ENCODE measurements around the gene OR5L1. TPM values are rescaled to one million over a fixed set of nuclear protein-coding genes. Genes with fewer than 3 reads are reported as not detected.

Gene OR5L1
- not detected for total RNA-seq

GRCh38 chr11:55811067-55811466 lies at the start of gene OR5L1:
Gene OR5L1, plus strand, starts transcription at chr11:55811367. Its CDS starts 100 bp downstream, at chr11:55811467.
- ChIA-PET CTCF (no interaction called here), POLR2A (no interaction called here)
- no peak for DNase-seq
- H3K36me3 Mint-ChIP-seq (ENCODE audit: low read depth), result no peaks in the 10 kb centered on the region
- H3K4me1 Mint-ChIP-seq, result no peaks in the 10 kb centered on the region
- no peaks in the 10 kb centered on the region for H3K27me3 Mint-ChIP-seq
- H3K4me3 Mint-ChIP-seq, result no peak within 1 kb of the TSS
- no peak within 1 kb of the TSS for H3K27ac Mint-ChIP-seq
- peaks cover 21% of the 10 kb centered on the region for H3K9me3 Mint-ChIP-seq

- Mint-ChIP-seq H3K36me3 (ENCODE audit: low read depth) (no peaks in the 10 kb centered on the region), H3K4me3 (no peak within 1 kb of the TSS), H3K27ac (no peak within 1 kb of the TSS), H3K4me1 (no peaks in the 10 kb centered on the region), H3K9me3 (peaks cover 8% of the 10 kb centered on the region), H3K27me3 (no peaks in the 10 kb centered on the region)
- no peak for DNase-seq
- ChIA-PET POLR2A (no interaction called here), CTCF (no interaction called here)
These were observed 38.0 kb upstream of the OR5L1 start, which contains the start of gene OR5D13 for GRCh38 chr11:55773138-55773537. Gene OR5D13, plus strand, starts transcription at chr11:55773438. Its CDS starts 0 bp downstream, at chr11:55773438.

- no peaks in the 10 kb centered on the region for H3K4me1 Mint-ChIP-seq
- H3K27me3 Mint-ChIP-seq, result no peaks in the 10 kb centered on the region
- H3K27ac Mint-ChIP-seq, result no peak overlapping the region
- H3K4me3 Mint-ChIP-seq, result no peak overlapping the region
- no peaks in the 10 kb centered on the region for H3K36me3 Mint-ChIP-seq (ENCODE audit: low read depth)
- no peak for DNase-seq
- peaks cover 12% of the 10 kb centered on the region for H3K9me3 Mint-ChIP-seq
- CTCF ChIA-PET, result no interaction called here
- POLR2A ChIA-PET, result no interaction called here
These were observed 19.6 kb upstream of the OR5L1 start for GRCh38 chr11:55791606-55792005.

GRCh38 chr11:55793321-55793720 lies 17.8 kb upstream of the OR5L1 start:
- Mint-ChIP-seq H3K9me3 (peaks cover 9% of the 10 kb centered on the region), H3K36me3 (ENCODE audit: low read depth) (no peaks in the 10 kb centered on the region), H3K27me3 (no peaks in the 10 kb centered on the region), H3K27ac (no peak overlapping the region), H3K4me3 (no peak overlapping the region), H3K4me1 (no peaks in the 10 kb centered on the region)
- DNase-seq, result no peak
- POLR2A ChIA-PET, result no interaction called here
- CTCF ChIA-PET, result no interaction called here

- no peak for DNase-seq
- no peak within 1 kb of the TSS for H3K4me3 Mint-ChIP-seq
These were observed 15.9 kb upstream of the OR5L1 start, which contains the start of gene OR5D14 for GRCh38 chr11:55795256-55795655. Gene OR5D14, plus strand, starts transcription at chr11:55795556. Its CDS starts 0 bp downstream, at chr11:55795556.

GRCh38 chr11:55806248-55806647 lies 4.9 kb upstream of the OR5L1 start:
- Mint-ChIP-seq H3K9me3 (peaks cover 24% of the 10 kb centered on the region), H3K4me1 (no peaks in the 10 kb centered on the region), H3K36me3 (ENCODE audit: low read depth) (no peaks in the 10 kb centered on the region), H3K27ac (no peak overlapping the region), H3K27me3 (no peaks in the 10 kb centered on the region), H3K4me3 (no peak overlapping the region)
- ChIA-PET CTCF (no interaction called here), POLR2A (no interaction called here)
- no peak for DNase-seq

More at GRCh38 chr11:55795256-55795655, 15.9 kb upstream of the OR5L1 start, which contains the start of gene OR5D14:
- H3K4me1 Mint-ChIP-seq, result no peaks in the 10 kb centered on the region
- ChIA-PET POLR2A (no interaction called here), CTCF (no interaction called here)
- peaks cover 16% of the 10 kb centered on the region for H3K9me3 Mint-ChIP-seq
- H3K27ac Mint-ChIP-seq, result no peak within 1 kb of the TSS
- H3K36me3 Mint-ChIP-seq (ENCODE audit: low read depth), result no peaks in the 10 kb centered on the region
- no peaks in the 10 kb centered on the region for H3K27me3 Mint-ChIP-seq

- no peak within 1 kb of the TSS for H3K4me3 Mint-ChIP-seq
- no peaks in the 10 kb centered on the region for H3K4me1 Mint-ChIP-seq
- no peaks in the 10 kb centered on the region for H3K36me3 Mint-ChIP-seq (ENCODE audit: low read depth)
- ChIA-PET CTCF (no interaction called here), POLR2A (no interaction called here)
- no peak for DNase-seq
- H3K9me3 Mint-ChIP-seq, result peaks cover 15% of the 10 kb centered on the region
- H3K27ac Mint-ChIP-seq, result no peak within 1 kb of the TSS
- no peaks in the 10 kb centered on the region for H3K27me3 Mint-ChIP-seq
These were observed 8.2 kb downstream of the OR5L1 start, which contains the start of gene OR5D18 for GRCh38 chr11:55819330-55819729. Gene OR5D18, plus strand, starts transcription at chr11:55819630. Its CDS starts 0 bp downstream, at chr11:55819630.

- Mint-ChIP-seq H3K4me3 (no peak within 1 kb of the TSS), H3K9me3 (peaks cover 9% of the 10 kb centered on the region), H3K36me3 (ENCODE audit: low read depth) (no peaks in the 10 kb centered on the region), H3K27me3 (no peaks in the 10 kb centered on the region), H3K4me1 (no peaks in the 10 kb centered on the region), H3K27ac (no peak within 1 kb of the TSS)
- ChIA-PET POLR2A (no interaction called here), CTCF (no interaction called here)
- DNase-seq, result no peak
These were observed 15.8 kb downstream of the OR5L1 start, which contains the start of gene OR5L2 for GRCh38 chr11:55826919-55827318. Gene OR5L2, plus strand, starts transcription at chr11:55827219. Its CDS starts 0 bp downstream, at chr11:55827219.

- no peaks in the 10 kb centered on the region for H3K27me3 Mint-ChIP-seq
- no peak within 1 kb of the TSS for H3K27ac Mint-ChIP-seq
- no peak within 1 kb of the TSS for H3K4me3 Mint-ChIP-seq
- ChIA-PET POLR2A (no interaction called here), CTCF (no interaction called here)
- no peaks in the 10 kb centered on the region for H3K36me3 Mint-ChIP-seq (ENCODE audit: low read depth)
- H3K4me1 Mint-ChIP-seq, result no peaks in the 10 kb centered on the region
- DNase-seq, result no peak
- peaks cover 15% of the 10 kb centered on the region for H3K9me3 Mint-ChIP-seq
These were observed 27.3 kb downstream of the OR5L1 start, which contains the start of gene OR5D16 for GRCh38 chr11:55838452-55838851. Gene OR5D16, plus strand, starts transcription at chr11:55838752. Its CDS starts 0 bp downstream, at chr11:55838752.

GRCh38 chr11:55847453-55847852 lies 36.3 kb downstream of the OR5L1 start:
- no peak overlapping the region for H3K4me3 Mint-ChIP-seq
- ChIA-PET CTCF (no interaction called here), POLR2A (no interaction called here)
- DNase-seq, result no peak
- H3K9me3 Mint-ChIP-seq, result peaks cover 10% of the 10 kb centered on the region
- H3K27me3 Mint-ChIP-seq, result no peaks in the 10 kb centered on the region
- H3K27ac Mint-ChIP-seq, result no peak overlapping the region
- H3K36me3 Mint-ChIP-seq (ENCODE audit: low read depth), result no peaks in the 10 kb centered on the region
- no peaks in the 10 kb centered on the region for H3K4me1 Mint-ChIP-seq

- CTCF ChIA-PET, result no interaction called here
- Mint-ChIP-seq H3K27ac (no peak overlapping the region), H3K4me3 (no peak overlapping the region), H3K36me3 (ENCODE audit: low read depth) (no peaks in the 10 kb centered on the region), H3K9me3 (peaks cover 10% of the 10 kb centered on the region), H3K4me1 (no peaks in the 10 kb centered on the region), H3K27me3 (no peaks in the 10 kb centered on the region)
- POLR2A ChIA-PET, result no interaction called here
- DNase-seq, result no peak
These were observed 37.9 kb downstream of the OR5L1 start for GRCh38 chr11:55849037-55849436.

GRCh38 chr11:55852141-55852540 lies 41.0 kb downstream of the OR5L1 start:
- CTCF ChIA-PET, result no interaction called here
- DNase-seq, result no peak
- no peaks in the 10 kb centered on the region for H3K4me1 Mint-ChIP-seq
- H3K36me3 Mint-ChIP-seq (ENCODE audit: low read depth), result no peaks in the 10 kb centered on the region
- POLR2A ChIA-PET, result no interaction called here
- no peak overlapping the region for H3K27ac Mint-ChIP-seq
- H3K4me3 Mint-ChIP-seq, result no peak overlapping the region
- H3K9me3 Mint-ChIP-seq, result peaks cover 5% of the 10 kb centered on the region
- H3K27me3 Mint-ChIP-seq, result no peaks in the 10 kb centered on the region

- Mint-ChIP-seq H3K9me3 (peaks cover 3% of the 10 kb centered on the region), H3K4me3 (no peak overlapping the region), H3K27me3 (no peaks in the 10 kb centered on the region), H3K27ac (no peak overlapping the region), H3K4me1 (no peaks in the 10 kb centered on the region), H3K36me3 (ENCODE audit: low read depth) (no peaks in the 10 kb centered on the region)
- POLR2A ChIA-PET, result no interaction called here
- DNase-seq, result no peak
- CTCF ChIA-PET, result no interaction called here
These were observed 43.5 kb downstream of the OR5L1 start for GRCh38 chr11:55854704-55855103.

Data from activated CD4-positive, alpha-beta memory T cell treated with anti-CD3 and anti-CD28 coated beads, Interleukin-2, amount 10 ng/mL, durations not matched to agents 7 days and 5 days (primary cell).